Nephron (organoid): ENCODE measurements around the gene MKNK2.
"Not testable (repeated sequence)": the region's sequence is repeated elsewhere in the genome, so short reads cannot be mapped to it uniquely, and the experiment has no call there.

Experiments used
- H3K27ac Mint-ChIP-seq, 3 experiments: 2 replicates each; pipeline ENCODE4 v1.8.0; 2020; ENCODE audit warnings: mixed read lengths in 3 of 3, mild to moderate bottlenecking in 2 of 3, moderate library complexity in 1 of 3
- H3K27me3 Mint-ChIP-seq: 2 replicates; pipeline ENCODE4 v1.8.0; 2021; ENCODE audit warnings: low read depth, mild to moderate bottlenecking, moderate library complexity, mixed read lengths
- H3K36me3 Mint-ChIP-seq: 2 replicates; pipeline ENCODE4 v1.8.0; 2020; ENCODE audit warnings: low read depth, mixed read lengths
- H3K4me1 Mint-ChIP-seq: 2 replicates; pipeline ENCODE4 v1.8.0; 2020; ENCODE audit warnings: mixed read lengths
- H3K4me3 Mint-ChIP-seq, 3 experiments: 2 replicates each; pipeline ENCODE4 v1.8.0; 2020; ENCODE audit warnings: mild to moderate bottlenecking in 3 of 3, mixed read lengths in 3 of 3, moderate library complexity in 2 of 3
- H3K9me3 Mint-ChIP-seq: 2 replicates; pipeline ENCODE4 v1.8.0; 2020; ENCODE audit warnings: mixed read lengths
- TF ChIP-seq, protein P1 (sequence below), 3 experiments: fragments of 200-600 bp; sonication (generic); IDR thresholded peaks; one replicate each; pipeline ENCODE4 v1.5.0; 2021; ENCODE audit warnings: antibody characterized with exemption in 3 of 3; ENCODE audit not compliant: unreplicated experiment in 3 of 3

Gene MKNK2

DNA sequence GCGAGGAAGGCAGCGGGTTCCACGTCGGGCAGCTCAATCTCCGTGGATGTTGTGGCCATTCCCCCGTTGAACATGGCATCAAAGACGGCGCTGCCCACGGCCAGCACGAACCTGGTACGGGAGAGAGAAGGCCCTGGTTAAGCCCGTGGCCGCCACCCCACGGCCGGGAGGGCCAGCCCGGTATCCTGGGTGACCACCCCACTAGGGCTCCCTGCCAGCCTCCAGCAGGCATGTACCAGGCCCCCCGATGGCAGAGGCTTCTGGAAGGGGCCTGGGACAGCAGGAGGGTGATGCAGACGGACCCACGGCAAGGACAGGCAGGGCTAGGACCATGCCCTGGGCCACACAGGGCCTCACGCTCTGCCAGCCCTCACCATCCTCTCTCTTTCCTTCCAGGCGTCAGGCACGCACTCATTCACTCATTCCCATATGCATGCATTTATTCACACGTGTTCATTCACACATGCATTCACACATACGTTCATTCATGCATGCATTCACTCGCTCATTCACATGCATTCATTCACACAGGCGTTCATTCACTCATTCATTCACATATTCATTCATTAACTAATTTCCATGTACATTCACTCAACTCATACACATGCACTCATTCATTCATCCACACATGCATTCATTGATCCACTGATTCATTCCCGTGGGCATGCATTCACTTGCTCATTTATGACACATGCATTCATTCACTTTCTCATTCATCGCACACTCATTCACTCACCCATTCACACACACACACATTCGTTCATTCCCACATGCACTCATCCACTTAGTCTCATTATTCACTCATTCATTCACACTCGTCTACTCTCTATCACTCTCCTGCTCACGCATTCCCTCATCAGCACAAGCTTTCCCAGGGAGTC, 53.5 kb downstream of the MKNK2 start:
- Mint-ChIP-seq H3K4me3 (no peak overlapping the region), H3K4me1 (no peaks in the 10 kb centered on the region), H3K9me3 (peaks cover 5% of the 10 kb centered on the region), H3K27me3 (no peaks in the 10 kb centered on the region), H3K27ac (no peak overlapping the region), H3K36me3 (peaks cover 66% of the 10 kb centered on the region)
- TF ChIP-seq, protein P1, sequence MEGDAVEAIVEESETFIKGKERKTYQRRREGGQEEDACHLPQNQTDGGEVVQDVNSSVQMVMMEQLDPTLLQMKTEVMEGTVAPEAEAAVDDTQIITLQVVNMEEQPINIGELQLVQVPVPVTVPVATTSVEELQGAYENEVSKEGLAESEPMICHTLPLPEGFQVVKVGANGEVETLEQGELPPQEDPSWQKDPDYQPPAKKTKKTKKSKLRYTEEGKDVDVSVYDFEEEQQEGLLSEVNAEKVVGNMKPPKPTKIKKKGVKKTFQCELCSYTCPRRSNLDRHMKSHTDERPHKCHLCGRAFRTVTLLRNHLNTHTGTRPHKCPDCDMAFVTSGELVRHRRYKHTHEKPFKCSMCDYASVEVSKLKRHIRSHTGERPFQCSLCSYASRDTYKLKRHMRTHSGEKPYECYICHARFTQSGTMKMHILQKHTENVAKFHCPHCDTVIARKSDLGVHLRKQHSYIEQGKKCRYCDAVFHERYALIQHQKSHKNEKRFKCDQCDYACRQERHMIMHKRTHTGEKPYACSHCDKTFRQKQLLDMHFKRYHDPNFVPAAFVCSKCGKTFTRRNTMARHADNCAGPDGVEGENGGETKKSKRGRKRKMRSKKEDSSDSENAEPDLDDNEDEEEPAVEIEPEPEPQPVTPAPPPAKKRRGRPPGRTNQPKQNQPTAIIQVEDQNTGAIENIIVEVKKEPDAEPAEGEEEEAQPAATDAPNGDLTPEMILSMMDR (IDR thresholded peaks at IDR 0.05; ENCODE audit: unreplicated experiment in 3 of 3), result no peak

DNA sequence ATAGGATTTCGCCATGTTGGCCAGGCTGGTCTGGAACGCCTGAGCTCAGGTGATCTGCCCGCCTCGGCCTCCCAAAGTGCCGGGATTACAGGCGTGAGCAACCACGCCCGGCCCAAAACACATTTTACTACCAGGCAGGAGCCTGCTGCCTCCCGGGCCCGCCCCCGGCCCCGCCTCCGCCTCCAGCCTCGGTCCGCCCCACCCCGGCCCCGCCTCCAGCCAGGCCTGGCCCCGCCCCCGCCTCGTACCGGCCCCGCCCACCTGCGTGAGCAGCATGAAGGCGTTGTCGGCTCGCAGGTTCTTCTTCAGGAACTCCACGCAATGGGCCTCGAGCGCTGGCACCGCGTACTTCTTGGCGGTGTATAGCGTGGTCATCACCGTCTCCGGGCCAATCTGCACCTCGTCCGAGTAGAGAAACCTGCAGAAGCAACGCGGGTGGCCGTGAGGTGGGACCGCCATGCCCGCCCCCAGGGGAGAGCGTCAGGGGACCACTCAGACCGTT, 58.2 kb downstream of the MKNK2 start:
- Mint-ChIP-seq H3K9me3 (peaks cover 3% of the 10 kb centered on the region), H3K27me3 (no peaks in the 10 kb centered on the region), H3K27ac (no peak overlapping the region), H3K4me1 (no peaks in the 10 kb centered on the region), H3K4me3 (no peak overlapping the region), H3K36me3 (peaks cover 56% of the 10 kb centered on the region)
- TF ChIP-seq, protein P1 (IDR thresholded peaks at IDR 0.05; ENCODE audit: unreplicated experiment in 3 of 3), result no peak

GRCh38 chr19:1991018-1991913, 59.8 kb downstream of the MKNK2 start:
- Mint-ChIP-seq H3K4me1 (no peaks in the 10 kb centered on the region), H3K9me3 (no peaks in the 10 kb centered on the region), H3K36me3 (peaks cover 41% of the 10 kb centered on the region), H3K27me3 (no peaks in the 10 kb centered on the region), H3K4me3 (no peak overlapping the region), H3K27ac (no peak overlapping the region)
- TF ChIP-seq, protein P1 (IDR thresholded peaks at IDR 0.05; ENCODE audit: unreplicated experiment in 3 of 3), result no peak

DNA sequence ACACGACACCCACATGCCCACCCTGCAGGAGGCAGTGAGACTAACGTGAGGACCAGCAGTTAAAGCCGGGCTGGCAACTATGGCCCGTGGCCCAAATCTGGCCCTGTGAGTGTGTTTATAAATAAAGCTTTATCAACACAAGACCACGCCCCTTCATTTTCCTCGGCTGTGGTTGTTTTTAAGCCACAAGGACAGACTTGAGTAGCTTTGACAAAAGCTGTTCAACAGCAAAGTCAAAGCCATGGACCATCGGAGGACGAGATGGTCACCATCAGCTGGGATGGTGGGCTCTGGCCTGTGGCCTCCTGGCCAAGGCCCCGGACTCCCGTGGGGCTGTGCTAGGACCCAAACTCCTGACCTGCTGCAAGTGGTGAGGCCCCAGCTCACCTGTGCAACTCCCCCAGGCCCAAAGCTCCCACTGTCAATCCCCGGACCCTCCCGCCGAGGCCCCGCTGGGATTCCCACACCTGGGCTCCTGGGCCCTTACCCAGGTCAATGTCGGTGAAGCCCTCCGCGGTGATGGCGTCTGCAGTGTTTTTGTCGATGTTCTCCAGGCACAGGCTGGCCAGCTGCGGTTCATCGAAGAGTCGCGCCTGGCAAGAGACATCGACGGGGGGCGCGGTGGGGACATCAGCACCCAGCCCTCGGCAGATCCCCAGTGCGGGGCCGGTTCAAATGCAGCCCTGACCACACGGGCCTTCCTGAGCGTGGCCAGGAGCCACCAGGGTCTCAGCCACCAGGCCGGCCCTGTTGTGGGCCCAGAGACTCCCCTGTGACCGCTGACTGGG, 60.6 kb downstream of the MKNK2 start:
- Mint-ChIP-seq H3K27me3 (no peaks in the 10 kb centered on the region), H3K4me3 (no peak overlapping the region)
- TF ChIP-seq, protein P1 (IDR thresholded peaks at IDR 0.05; ENCODE audit: unreplicated experiment in 3 of 3), result no peak

GRCh38 chr19:1989513-1990229, 61.4 kb downstream of the MKNK2 start:
- H3K36me3 Mint-ChIP-seq, result peaks cover 35% of the 10 kb centered on the region
- no peak overlapping the region for H3K4me3 Mint-ChIP-seq
- no peaks in the 10 kb centered on the region for H3K27me3 Mint-ChIP-seq
- H3K27ac Mint-ChIP-seq, result no peak overlapping the region
- TF ChIP-seq, protein P1 (IDR thresholded peaks at IDR 0.05; ENCODE audit: unreplicated experiment in 3 of 3), result no peak
- no peaks in the 10 kb centered on the region for H3K9me3 Mint-ChIP-seq
- no peaks in the 10 kb centered on the region for H3K4me1 Mint-ChIP-seq

More for the DNA sequence above, 60.6 kb downstream of the MKNK2 start:
- no peaks in the 10 kb centered on the region for H3K4me1 Mint-ChIP-seq
- H3K27ac Mint-ChIP-seq, result no peak overlapping the region
- H3K36me3 Mint-ChIP-seq, result peaks cover 33% of the 10 kb centered on the region
- H3K9me3 Mint-ChIP-seq, result no peaks in the 10 kb centered on the region

DNA sequence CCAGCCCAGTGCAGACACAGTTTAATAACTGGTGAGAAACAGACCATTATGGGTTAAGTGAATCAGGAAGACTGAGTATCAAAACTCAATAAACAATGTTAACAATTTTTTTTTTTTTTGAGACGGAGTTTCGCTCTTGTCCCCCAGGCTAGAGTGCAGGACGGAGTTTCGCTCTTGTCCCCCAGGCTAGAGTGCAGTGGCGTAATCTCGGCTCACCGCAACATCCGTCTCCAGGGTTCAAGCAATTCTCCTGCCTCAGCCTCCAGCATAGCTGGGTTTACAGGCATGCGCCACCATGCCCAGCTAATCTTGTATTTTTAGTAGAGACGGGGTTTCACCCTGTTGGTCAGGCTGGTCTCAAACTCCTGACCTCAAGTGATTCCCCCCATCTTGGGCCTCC, 62.6 kb downstream of the MKNK2 start:
- H3K9me3 Mint-ChIP-seq, H3K4me3 Mint-ChIP-seq, H3K4me1 Mint-ChIP-seq, H3K27ac Mint-ChIP-seq, H3K27me3 Mint-ChIP-seq: not testable (repeated sequence)
- peaks cover 30% of the 10 kb centered on the region for H3K36me3 Mint-ChIP-seq
